Activated B cell treated with CpG ODN at 0.5 μM for 24 hours (primary cell): ENCODE results near the gene LPAR3. TPM values are rescaled to one million over a fixed set of nuclear protein-coding genes. Genes with fewer than 3 reads are reported as not detected.

Source experiments
- ATAC-seq: fragments of 200-7000 bp; cut with Tn5 transposase; one replicate; pipeline ENCODE4 v1.10.0; 2021; ENCODE audit warnings: low read depth, mild to moderate bottlenecking, moderate library complexity
- CTCF ChIA-PET: fragments of 350-600 bp; sonication (Branson Sonifier 250); formaldehyde crosslinking; loops from one replicate; lab custom pipeline; 2021; ENCODE audit warnings: antibody characterized with exemption; lab: Charles Lee
- POLR2A ChIA-PET: fragments of 350-600 bp; sonication (Branson Sonifier 250); formaldehyde crosslinking; loops from one replicate; lab custom pipeline; 2021; ENCODE audit warnings: antibody characterized with exemption; lab: Charles Lee
- DNase-seq: peaks from one replicate; pipeline ENCODE4 v3.0.0; 2022
- H3K27ac Mint-ChIP-seq: one replicate; pipeline ENCODE4 v1.8.0; 2020; ENCODE audit warnings: mixed read lengths
- H3K27me3 Mint-ChIP-seq: one replicate; pipeline ENCODE4 v1.8.0; 2021; ENCODE audit warnings: mixed read lengths
- H3K36me3 Mint-ChIP-seq: one replicate; pipeline ENCODE4 v1.8.0; 2021; ENCODE audit warnings: low read depth, mixed read lengths
- H3K4me1 Mint-ChIP-seq: one replicate; pipeline ENCODE4 v1.8.0; 2021; ENCODE audit warnings: mixed read lengths
- H3K4me3 Mint-ChIP-seq: one replicate; pipeline ENCODE4 v1.8.0; 2020; ENCODE audit warnings: mild to moderate bottlenecking, mixed read lengths
- H3K9me3 Mint-ChIP-seq: one replicate; pipeline ENCODE4 v1.8.0; 2020; ENCODE audit warnings: mixed read lengths
- CTCF ChIP-seq: fragments of 200-600 bp; IDR thresholded peaks from one replicate; pipeline ENCODE4 v1.8.0; 2022; ENCODE audit warnings: antibody characterized with exemption, mild to moderate bottlenecking
- intact Hi-C: fragments of 100-400 bp; cut with micrococcal nuclease; formaldehyde crosslinking; loops from one replicate; pipeline ENCODE4 v1.15.1; 2024
- total RNA-seq: library from RNA; stranded (reverse); gene quantifications from 2 replicates; pipeline ENCODE4 v1.2.3, GENCODE V29; 2022

Gene LPAR3
- total RNA-seq, 1 donor from 2014 or later = 0.62 TPM

GRCh38 chr1:84871181-84871580 is 21.8 kb downstream of the LPAR3 start:
- Mint-ChIP-seq H3K27me3 (peaks cover 6% of the 10 kb centered on the region), H3K9me3 (no peaks in the 10 kb centered on the region), H3K36me3 (no peaks in the 10 kb centered on the region), H3K4me3 (no peak overlapping the region), H3K4me1 (no peaks in the 10 kb centered on the region), H3K27ac (no peak overlapping the region)
- CTCF ChIA-PET = no interaction called here
- no peak for DNase-seq
- intact Hi-C loops = loop anchor here (2.0 kb wide), 1 partner anchor 16 kb away; no protein-coding TSS in a partner anchor
- TF ChIP-seq CTCF = no peak
- POLR2A ChIA-PET = no interaction called here
- ATAC-seq = no peak

- H3K27ac Mint-ChIP-seq = no peak overlapping the region
- ChIA-PET CTCF (no interaction called here), POLR2A (no interaction called here)
- intact Hi-C loops = loop anchor here (2.0 kb wide), 1 partner anchor 16 kb away; no protein-coding TSS in a partner anchor
- DNase-seq = no peak
- no peaks in the 10 kb centered on the region for H3K4me1 Mint-ChIP-seq
- H3K27me3 Mint-ChIP-seq = peaks cover 6% of the 10 kb centered on the region
- H3K9me3 Mint-ChIP-seq = no peaks in the 10 kb centered on the region
- ATAC-seq = no peak
- no peaks in the 10 kb centered on the region for H3K36me3 Mint-ChIP-seq
- no peak overlapping the region for H3K4me3 Mint-ChIP-seq
- TF ChIP-seq CTCF = no peak
Measured at GRCh38 chr1:84870591-84870990, 22.4 kb downstream of the LPAR3 start.

- H3K36me3 Mint-ChIP-seq = no peaks in the 10 kb centered on the region
- H3K9me3 Mint-ChIP-seq = no peaks in the 10 kb centered on the region
- no peak overlapping the region for H3K4me3 Mint-ChIP-seq
- DNase-seq (no peak), ATAC-seq (no peak)
- ChIA-PET CTCF (no interaction called here), POLR2A (no interaction called here)
- H3K27me3 Mint-ChIP-seq = peaks cover 6% of the 10 kb centered on the region
- H3K4me1 Mint-ChIP-seq = no peaks in the 10 kb centered on the region
- H3K27ac Mint-ChIP-seq = no peak overlapping the region
- no peak for TF ChIP-seq CTCF
- intact Hi-C loops = loop anchor here (2.0 kb wide), 1 partner anchor 15 kb away; no protein-coding TSS in a partner anchor
Measured at GRCh38 chr1:84869720-84870119, 23.3 kb downstream of the LPAR3 start.

- H3K4me3 Mint-ChIP-seq = no peak overlapping the region
- no peaks in the 10 kb centered on the region for H3K36me3 Mint-ChIP-seq
- ChIA-PET POLR2A (no interaction called here), CTCF (no interaction called here)
- intact Hi-C loops = no loop called here
- H3K9me3 Mint-ChIP-seq = no peaks in the 10 kb centered on the region
- H3K27ac Mint-ChIP-seq = no peak overlapping the region
- no peak for ATAC-seq
- no peaks in the 10 kb centered on the region for H3K27me3 Mint-ChIP-seq
- no peaks in the 10 kb centered on the region for H3K4me1 Mint-ChIP-seq
- no peak for DNase-seq
- no peak for TF ChIP-seq CTCF
Measured at GRCh38 chr1:84862810-84863251, 30.2 kb downstream of the LPAR3 start.

- DNase-seq = no peak
- POLR2A ChIA-PET = no interaction called here
- intact Hi-C loops = no loop called here
- ATAC-seq = no peak
- CTCF ChIA-PET = no interaction called here
- Mint-ChIP-seq H3K27me3 (no peaks in the 10 kb centered on the region), H3K36me3 (no peaks in the 10 kb centered on the region), H3K9me3 (no peaks in the 10 kb centered on the region), H3K27ac (no peak overlapping the region), H3K4me3 (no peak overlapping the region), H3K4me1 (no peaks in the 10 kb centered on the region)
- no peak for TF ChIP-seq CTCF
Measured at GRCh38 chr1:84861988-84862644, 30.9 kb downstream of the LPAR3 start.
